Prostate gland (tissue), 2 donors: Measurements from ENCODE around the gene ASH1L.

Source experiments
- POLR2AphosphoS5 ChIP-seq: sonication (generic); formaldehyde crosslinking; IDR thresholded peaks from one replicate; pipeline ENCODE4 v1.6.1; 2017; ENCODE audit warnings: antibody characterized with exemption
- TF ChIP-seq, protein P1 (sequence below), 4 experiments: fragments of 200-600 bp in 2 of 4; fragments of 450-650 bp in 2 of 4; sonication (generic) in 2 of 4; IDR thresholded peaks; 1 replicate in 3 of 4; 2 replicates in 1 of 4; pipeline ENCODE4 v1.5.1; 2016 to 2019; ENCODE audit warnings: antibody characterized with exemption in 4 of 4, mild to moderate bottlenecking in 2 of 4, moderate library complexity in 2 of 4

DNA sequence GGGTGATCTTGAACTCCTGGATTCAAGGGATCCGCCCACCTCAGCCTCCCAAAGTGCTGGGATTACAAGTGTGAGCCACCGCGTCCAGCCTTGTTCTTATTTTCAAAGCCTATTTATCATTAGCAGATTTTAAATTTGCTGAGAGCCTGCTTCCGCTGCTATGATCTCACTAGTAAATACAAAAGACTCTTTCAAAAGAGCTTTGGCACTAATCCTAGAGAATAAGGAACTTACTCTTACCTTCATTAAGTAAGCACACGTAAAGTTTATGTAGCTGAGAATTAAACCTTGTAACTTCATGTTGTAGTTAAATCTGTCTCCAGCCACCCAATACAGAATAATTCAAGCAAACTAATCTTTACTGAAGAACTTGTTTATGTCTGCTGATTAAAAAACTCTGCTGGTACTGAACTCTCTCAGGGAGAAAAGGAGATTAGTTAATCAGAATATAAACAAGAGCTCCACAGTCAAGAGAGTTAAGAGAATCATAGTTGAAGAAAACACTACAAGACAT, 169.6 kb downstream of the ASH1L start:
- TF ChIP-seq, protein P1, sequence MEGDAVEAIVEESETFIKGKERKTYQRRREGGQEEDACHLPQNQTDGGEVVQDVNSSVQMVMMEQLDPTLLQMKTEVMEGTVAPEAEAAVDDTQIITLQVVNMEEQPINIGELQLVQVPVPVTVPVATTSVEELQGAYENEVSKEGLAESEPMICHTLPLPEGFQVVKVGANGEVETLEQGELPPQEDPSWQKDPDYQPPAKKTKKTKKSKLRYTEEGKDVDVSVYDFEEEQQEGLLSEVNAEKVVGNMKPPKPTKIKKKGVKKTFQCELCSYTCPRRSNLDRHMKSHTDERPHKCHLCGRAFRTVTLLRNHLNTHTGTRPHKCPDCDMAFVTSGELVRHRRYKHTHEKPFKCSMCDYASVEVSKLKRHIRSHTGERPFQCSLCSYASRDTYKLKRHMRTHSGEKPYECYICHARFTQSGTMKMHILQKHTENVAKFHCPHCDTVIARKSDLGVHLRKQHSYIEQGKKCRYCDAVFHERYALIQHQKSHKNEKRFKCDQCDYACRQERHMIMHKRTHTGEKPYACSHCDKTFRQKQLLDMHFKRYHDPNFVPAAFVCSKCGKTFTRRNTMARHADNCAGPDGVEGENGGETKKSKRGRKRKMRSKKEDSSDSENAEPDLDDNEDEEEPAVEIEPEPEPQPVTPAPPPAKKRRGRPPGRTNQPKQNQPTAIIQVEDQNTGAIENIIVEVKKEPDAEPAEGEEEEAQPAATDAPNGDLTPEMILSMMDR (IDR thresholded peaks at IDR 0.05), result no peak
- peak; percentile 74 for TF ChIP-seq POLR2AphosphoS5
